Stimulated activated CD4-positive, alpha-beta T cell treated with anti-CD3 and anti-CD28 coated beads, Interleukin-1b, Interleukin-23, amount 100 ng/mL, for 48 hours (primary cell): ENCODE measurements around the gene PLA2G2E.
"Not testable (repeated sequence)": the region's sequence is repeated elsewhere in the genome, so short reads cannot be mapped to it uniquely, and the experiment has no call there.

Experiments
- DNase-seq: peaks from one replicate; pipeline ENCODE4 v3.0.0-alpha.2; 2020

The PLA2G2E gene

GRCh38 chr1:19923137-19923952 lies at the start of gene PLA2G2E:
Gene PLA2G2E (minus strand): TSS chr1:19923617. CDS start chr1:19923559, 58 bp downstream.
- no peak for DNase-seq

- no peak for DNase-seq
Measured at GRCh38 chr1:19971664-19972063, 48.2 kb upstream of the PLA2G2E start.

GRCh38 chr1:19969898-19970660 lies 46.7 kb upstream of the PLA2G2E start:
- DNase-seq, result no peak

GRCh38 chr1:19967808-19968207 lies 44.4 kb upstream of the PLA2G2E start:
- no peak for DNase-seq

GRCh38 chr1:19964542-19964941 lies 41.1 kb upstream of the PLA2G2E start:
- no peak for DNase-seq

- DNase-seq, result no peak
Measured at GRCh38 chr1:19963636-19964035, 40.2 kb upstream of the PLA2G2E start.

- no peak for DNase-seq
Measured at GRCh38 chr1:19960591-19960990, 37.2 kb upstream of the PLA2G2E start.

- DNase-seq, result no peak
Measured at GRCh38 chr1:19957779-19958178, 34.4 kb upstream of the PLA2G2E start.

- no peak for DNase-seq
Measured at GRCh38 chr1:19955534-19956170, 32.2 kb upstream of the PLA2G2E start.

GRCh38 chr1:19954059-19954458 lies 30.6 kb upstream of the PLA2G2E start:
- DNase-seq, result no peak

GRCh38 chr1:19949016-19949415 lies 25.6 kb upstream of the PLA2G2E start:
- DNase-seq, result no peak

- DNase-seq, result no peak
Measured at GRCh38 chr1:19946971-19947370, 23.6 kb upstream of the PLA2G2E start.

GRCh38 chr1:19946331-19946751 lies 22.9 kb upstream of the PLA2G2E start:
- no peak for DNase-seq

GRCh38 chr1:19945914-19946313 lies 22.5 kb upstream of the PLA2G2E start:
- DNase-seq, result no peak

GRCh38 chr1:19942657-19943056 lies 19.2 kb upstream of the PLA2G2E start:
- no peak for DNase-seq

GRCh38 chr1:19942088-19942487 lies 18.7 kb upstream of the PLA2G2E start:
- DNase-seq, result no peak

- no peak for DNase-seq
Measured at GRCh38 chr1:19941206-19941568, 17.8 kb upstream of the PLA2G2E start.

- DNase-seq, result no peak
Measured at GRCh38 chr1:19940486-19941205, 17.2 kb upstream of the PLA2G2E start.

GRCh38 chr1:19938472-19938871 lies 15.1 kb upstream of the PLA2G2E start:
- DNase-seq, result no peak

GRCh38 chr1:19936061-19936750 lies 12.8 kb upstream of the PLA2G2E start:
- no peak for DNase-seq

- no peak for DNase-seq
Measured at GRCh38 chr1:19934336-19934735, 10.9 kb upstream of the PLA2G2E start.

GRCh38 chr1:19932866-19933265 lies 9.4 kb upstream of the PLA2G2E start:
- DNase-seq, result no peak

GRCh38 chr1:19927130-19927421 lies 3.7 kb upstream of the PLA2G2E start:
- DNase-seq, result not testable (repeated sequence)
